Mesenteric fat pad (tissue), 1 donor: Measurements from ENCODE around the gene BEST2. TPM values are rescaled to one million over a fixed set of nuclear protein-coding genes. Genes with fewer than 3 reads are reported as not detected.

Source experiments
- DNase-seq: peaks from one replicate; pipeline ENCODE4 v3.0.0-alpha.2; 2020; ENCODE audit warnings: low spot score
- microRNA-seq: library from miRNA; unstranded; fragments of <30 nt; microRNA quantifications from one replicate; pipeline ENCODE4 v1.2.0, GENCODE V29; 2020; ENCODE audit warnings: borderline number of aligned reads
- total RNA-seq: library from RNA; stranded (reverse); fragmentation: NEBNext Ultra II Directional; extraction: Animal tissue kit (Norgen Biotek cat#: 25700); gene quantifications from one replicate; pipeline ENCODE4 v1.2.1, GENCODE V29; 2021
- donor health status: DM: yes; HTN: yes; CAD: no.

The BEST2 gene
- total RNA-seq, 1 donor from 2014 or later, result not detected

- DNase-seq, result no peak
Measured at GRCh38 chr19:12799742-12800465, 48.3 kb downstream of the BEST2 start.

GRCh38 chr19:12800466-12800770 lies 48.8 kb downstream of the BEST2 start:
- no peak for DNase-seq

GRCh38 chr19:12800923-12801465 lies 49.4 kb downstream of the BEST2 start:
- DNase-seq, result no peak

GRCh38 chr19:12801466-12802266 lies 50.1 kb downstream of the BEST2 start, which contains the start of the genes PRDX2 and THSD8:
TSS of gene PRDX2 (minus strand) at chr19:12801800. CDS start at chr19:12801261, 539 bp downstream.
TSS of gene THSD8 (plus strand) at chr19:12802069. CDS start at chr19:12802072, 3 bp downstream.
- DNase-seq, result peak; percentile 94

GRCh38 chr19:12802267-12803106 lies 50.9 kb downstream of the BEST2 start:
- DNase-seq, result no peak

- no peak for DNase-seq
Measured at GRCh38 chr19:12804051-12804450, 52.5 kb downstream of the BEST2 start.

- DNase-seq, result peak; percentile 97
Measured at GRCh38 chr19:12806242-12807081, 54.9 kb downstream of the BEST2 start, which contains the start of gene RNASEH2A. TSS of gene RNASEH2A (plus strand) at chr19:12806584. CDS start at chr19:12806674, 90 bp downstream.

Small RNA genes within 50 kb of the gene (microRNA-seq; reads per million reads assigned to microRNA genes)
- not detected for gene MIR5684

Other genes with a start within 250 kb of the BEST2 start
- 7.9 TPM for gene ZNF564, start 200.3 kb upstream of the BEST2 start, total RNA-seq
- gene ZNF490, start 141.0 kb upstream of the BEST2 start, total RNA-seq, result 4.6 TPM
- gene ZNF791, start 140.9 kb upstream of the BEST2 start, total RNA-seq, result 24.1 TPM
- 106 TPM for gene MAN2B1, start 85.0 kb upstream of the BEST2 start, total RNA-seq
- 7.2 TPM for gene WDR83, start 85.0 kb upstream of the BEST2 start, total RNA-seq
- 46.3 TPM for gene DHPS, start 69.9 kb upstream of the BEST2 start, total RNA-seq
- not detected for gene GNG14, start 63.8 kb upstream of the BEST2 start, total RNA-seq
- gene FBXW9, start 55.2 kb upstream of the BEST2 start, total RNA-seq, result 4.4 TPM
- gene TNPO2, start 27.9 kb upstream of the BEST2 start, total RNA-seq, result 79.4 TPM
- gene TRIR, start 17.1 kb upstream of the BEST2 start, total RNA-seq, result 139 TPM
- 57.6 TPM for gene GET3, start 14.3 kb upstream of the BEST2 start, total RNA-seq
- gene HOOK2, start 23.8 kb downstream of the BEST2 start, total RNA-seq, result 57.7 TPM
- gene JUNB, start 39.7 kb downstream of the BEST2 start, total RNA-seq, result 800 TPM
- gene PRDX2, start 50.0 kb downstream of the BEST2 start, total RNA-seq, result 238 TPM
- 2.1 TPM for gene THSD8, start 50.3 kb downstream of the BEST2 start, total RNA-seq
- 2.7 TPM for gene RNASEH2A, start 54.8 kb downstream of the BEST2 start, total RNA-seq
- gene RTBDN, start 82.8 kb downstream of the BEST2 start, total RNA-seq, result not detected
- 0.90 TPM for gene MAST1, start 86.7 kb downstream of the BEST2 start, total RNA-seq
- gene DNASE2, start 129.7 kb downstream of the BEST2 start, total RNA-seq, result 28.9 TPM
- not detected for gene KLF1, start 135.4 kb downstream of the BEST2 start, total RNA-seq
- gene GCDH, start 139.4 kb downstream of the BEST2 start, total RNA-seq, result 23.3 TPM
- not detected for gene SYCE2, start 167.5 kb downstream of the BEST2 start, total RNA-seq
- gene FARSA, start 181.9 kb downstream of the BEST2 start, total RNA-seq, result 51.6 TPM
- 877 TPM for gene CALR, start 186.8 kb downstream of the BEST2 start, total RNA-seq
- gene RAD23A, start 194.1 kb downstream of the BEST2 start, total RNA-seq, result 143 TPM
- gene GADD45GIP1, start 205.4 kb downstream of the BEST2 start, total RNA-seq, result 19.8 TPM
- gene DAND5, start 217.8 kb downstream of the BEST2 start, total RNA-seq, result not detected
- gene NFIX, start 243.7 kb downstream of the BEST2 start, total RNA-seq, result 166 TPM